Germinal center (tissue), 1 donor: ENCODE results near the gene TFAP2C.

ENCODE experiments used
- DNase-seq: peaks from one replicate; pipeline ENCODE4 v3.0.0; 2012; ENCODE audit warnings: mixed read lengths, low spot score

Gene TFAP2C

DNA sequence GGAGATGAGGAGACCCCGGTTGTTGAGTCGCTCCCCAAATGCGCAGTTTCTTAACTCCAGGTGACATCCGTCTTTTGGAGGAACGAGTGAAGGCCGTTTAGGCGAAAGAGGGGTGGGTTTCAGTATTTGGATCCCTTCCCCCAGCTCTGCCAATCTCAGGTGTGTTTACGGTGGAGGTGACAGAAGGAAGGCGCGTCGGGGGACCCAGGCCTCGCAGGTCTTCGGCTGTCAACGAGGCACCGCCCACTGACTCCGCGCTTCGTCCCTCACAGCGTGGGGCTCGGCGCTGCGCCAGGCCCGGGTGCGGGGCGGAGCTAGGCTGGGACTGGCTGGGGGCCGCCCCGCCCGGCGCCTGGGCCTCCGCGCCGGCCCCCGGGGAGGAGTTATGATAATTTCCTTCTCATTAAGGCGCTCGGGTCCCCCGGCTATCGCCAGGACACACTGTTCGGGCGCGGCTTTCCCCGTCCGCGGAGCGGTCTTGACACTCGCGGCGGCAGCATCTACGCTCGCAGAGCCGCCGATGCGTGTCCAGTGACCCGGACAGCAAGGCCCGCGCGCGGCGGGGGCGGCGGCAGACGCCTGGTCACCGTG, at the start of gene TFAP2C:
Gene TFAP2C (plus strand): TSS at position 434 of the 591 bp plus-strand sequence. CDS start 239 bp downstream, outside the sequence.
- DNase-seq: peak; percentile 75

DNA sequence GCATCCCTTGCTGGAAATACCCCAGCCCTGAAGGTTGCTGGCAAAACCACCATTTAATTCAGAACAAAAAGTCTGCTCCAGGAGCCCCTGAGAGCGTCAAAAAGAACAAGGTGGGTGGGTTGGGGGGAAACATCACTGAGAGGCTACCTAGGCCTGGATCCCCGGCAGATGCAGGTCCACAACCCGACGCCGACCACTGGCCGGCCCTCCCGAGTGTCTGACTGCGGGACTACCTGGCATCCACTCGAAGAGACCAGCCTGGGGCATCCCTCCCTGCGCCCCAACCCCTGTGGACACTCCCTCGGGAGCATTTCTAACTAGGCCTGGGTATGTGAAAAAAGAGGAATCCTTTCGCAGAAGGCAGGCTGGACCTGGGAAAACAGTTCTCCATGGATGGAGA, 48.9 kb upstream of the TFAP2C start:
- DNase-seq: no peak

GRCh38 chr20:56581701-56582100, 47.4 kb upstream of the TFAP2C start:
- no peak for DNase-seq

GRCh38 chr20:56582542-56582941, 46.6 kb upstream of the TFAP2C start:
- DNase-seq: no peak

GRCh38 chr20:56584916-56585315, 44.2 kb upstream of the TFAP2C start:
- no peak for DNase-seq

GRCh38 chr20:56587307-56588041, 41.6 kb upstream of the TFAP2C start:
- no peak for DNase-seq

DNA sequence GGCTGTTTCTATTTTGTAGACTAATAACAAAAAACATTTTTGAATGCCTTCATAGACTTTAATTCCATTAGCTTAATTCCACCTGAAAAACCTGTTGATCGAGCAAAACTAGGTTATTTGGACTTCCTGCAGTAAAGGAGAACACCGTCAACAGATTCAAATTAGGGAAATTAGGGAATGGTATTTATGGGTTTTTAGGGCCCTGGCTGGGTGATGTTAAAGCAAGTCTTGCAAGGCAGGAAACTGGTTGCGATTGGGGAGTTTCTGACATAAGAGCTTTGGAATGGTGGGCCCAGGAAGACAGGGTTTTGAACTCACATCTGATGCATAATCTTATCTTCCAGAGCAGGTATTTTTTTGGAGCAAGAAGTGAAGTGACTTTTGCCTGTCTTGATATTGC, 40.1 kb upstream of the TFAP2C start:
- DNase-seq: no peak

- no peak for DNase-seq
Measured at GRCh38 chr20:56589633-56590032, 39.5 kb upstream of the TFAP2C start.

GRCh38 chr20:56590888-56591287, 38.2 kb upstream of the TFAP2C start:
- DNase-seq: no peak

- no peak for DNase-seq
Measured at GRCh38 chr20:56592211-56592610, 36.9 kb upstream of the TFAP2C start.

DNA sequence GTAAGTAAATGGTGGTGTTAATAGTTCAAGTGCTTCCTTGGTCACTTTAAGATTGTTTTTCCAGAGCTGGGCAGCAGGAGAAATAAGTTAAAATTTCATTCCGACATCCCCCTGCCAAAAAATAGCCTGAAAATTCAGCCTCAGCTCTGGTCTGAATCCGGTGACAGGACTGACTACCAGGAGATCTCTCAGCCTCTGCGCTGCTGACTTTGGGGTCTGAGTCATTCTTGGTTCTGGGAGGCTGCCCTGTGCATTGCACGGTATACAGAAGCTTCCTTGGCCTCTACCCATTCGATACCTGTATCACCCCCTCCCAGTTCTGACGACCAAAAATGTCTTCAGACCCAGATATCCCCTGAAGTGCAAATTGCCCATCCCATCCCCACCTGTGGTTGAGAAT, 36.3 kb upstream of the TFAP2C start:
- no peak for DNase-seq

DNA sequence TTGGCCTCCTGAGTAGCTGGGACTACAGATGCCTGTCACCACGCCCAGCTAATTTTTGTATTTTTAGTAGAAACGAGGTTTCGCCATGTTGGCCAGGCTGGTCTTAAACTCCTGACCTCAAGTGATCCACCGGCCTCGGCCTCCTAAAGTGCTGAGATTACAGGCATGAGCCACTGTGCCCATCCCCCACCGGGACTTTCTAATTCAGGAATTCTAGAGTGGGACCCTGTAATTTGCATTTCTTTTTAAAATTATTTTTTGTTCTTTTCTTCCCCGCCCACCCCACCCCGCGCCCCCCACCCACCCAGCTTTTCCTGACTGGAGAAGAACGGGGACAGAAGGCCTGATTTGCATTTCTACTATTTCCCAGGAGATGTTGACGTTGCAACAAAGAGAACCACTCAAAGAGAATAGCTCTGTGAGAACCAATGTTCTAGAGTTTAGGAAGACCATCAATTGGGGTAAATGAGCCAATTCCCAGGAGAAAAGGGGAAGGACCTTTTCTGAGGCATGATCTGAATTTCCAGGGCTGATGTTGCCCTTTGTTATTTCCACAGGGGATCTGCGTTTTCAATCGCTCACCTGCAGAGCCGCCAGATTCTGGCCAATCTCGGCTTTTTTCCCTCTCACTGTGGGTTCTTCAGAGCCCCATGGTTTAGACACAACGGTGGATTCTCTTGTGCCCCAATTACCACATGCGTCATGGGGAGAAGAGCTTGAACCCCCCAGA, 33.2 kb upstream of the TFAP2C start:
- no peak for DNase-seq

GRCh38 chr20:56601166-56601565, 27.9 kb upstream of the TFAP2C start:
- DNase-seq: no peak

DNA sequence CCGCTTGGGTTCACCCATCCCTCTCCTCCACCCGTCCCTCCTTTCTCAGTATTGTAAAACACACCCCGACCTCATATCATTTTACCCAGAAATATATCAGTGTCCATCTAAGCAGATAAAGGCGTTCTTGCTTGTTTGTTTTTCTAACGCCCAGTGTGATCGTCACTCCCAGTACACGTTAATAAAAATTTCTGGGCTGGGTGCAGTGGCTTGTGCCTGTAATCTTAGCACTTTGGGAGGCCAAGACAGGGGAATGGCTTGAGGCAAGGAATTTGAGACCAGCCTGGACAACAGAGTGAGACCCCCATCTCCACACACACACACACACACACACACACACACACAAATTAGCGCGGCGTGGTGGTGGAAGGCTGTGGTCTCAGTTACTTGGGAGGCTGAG, 24.4 kb upstream of the TFAP2C start:
- no peak for DNase-seq

DNA sequence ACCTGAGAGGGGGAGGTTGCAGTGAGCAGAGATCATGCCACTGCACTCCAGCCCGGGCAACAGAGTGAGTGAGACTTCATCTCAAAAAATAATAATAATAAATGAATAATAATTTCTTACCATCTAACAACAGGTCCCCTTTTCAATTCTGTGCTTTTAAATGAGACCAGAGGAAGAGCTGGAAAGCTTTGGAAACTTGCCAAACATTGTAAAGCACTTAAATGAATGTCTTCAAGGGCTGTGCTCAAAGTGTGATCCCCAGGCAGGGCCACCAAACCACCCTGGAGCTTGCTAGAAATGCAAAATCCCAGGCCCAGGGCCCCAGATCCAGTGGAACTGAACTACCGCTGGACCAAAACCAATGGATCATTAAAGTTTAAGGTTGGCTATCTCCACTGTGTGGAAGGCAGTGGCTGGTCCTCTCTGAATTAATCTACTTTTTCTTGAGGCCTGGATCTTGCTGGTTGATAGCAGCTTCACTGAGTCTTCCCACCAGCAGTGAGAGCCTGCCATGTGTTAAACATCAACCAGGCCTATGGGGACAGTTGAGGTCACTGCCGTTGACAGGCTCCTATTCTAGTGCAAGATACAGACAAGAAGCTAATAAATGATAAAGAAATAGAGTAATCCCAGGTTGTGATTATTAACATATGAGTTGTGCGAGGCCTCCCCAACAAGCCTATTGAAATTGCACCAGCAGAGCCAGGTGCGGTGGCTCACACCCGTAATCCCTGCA, 23.7 kb upstream of the TFAP2C start:
- no peak for DNase-seq

DNA sequence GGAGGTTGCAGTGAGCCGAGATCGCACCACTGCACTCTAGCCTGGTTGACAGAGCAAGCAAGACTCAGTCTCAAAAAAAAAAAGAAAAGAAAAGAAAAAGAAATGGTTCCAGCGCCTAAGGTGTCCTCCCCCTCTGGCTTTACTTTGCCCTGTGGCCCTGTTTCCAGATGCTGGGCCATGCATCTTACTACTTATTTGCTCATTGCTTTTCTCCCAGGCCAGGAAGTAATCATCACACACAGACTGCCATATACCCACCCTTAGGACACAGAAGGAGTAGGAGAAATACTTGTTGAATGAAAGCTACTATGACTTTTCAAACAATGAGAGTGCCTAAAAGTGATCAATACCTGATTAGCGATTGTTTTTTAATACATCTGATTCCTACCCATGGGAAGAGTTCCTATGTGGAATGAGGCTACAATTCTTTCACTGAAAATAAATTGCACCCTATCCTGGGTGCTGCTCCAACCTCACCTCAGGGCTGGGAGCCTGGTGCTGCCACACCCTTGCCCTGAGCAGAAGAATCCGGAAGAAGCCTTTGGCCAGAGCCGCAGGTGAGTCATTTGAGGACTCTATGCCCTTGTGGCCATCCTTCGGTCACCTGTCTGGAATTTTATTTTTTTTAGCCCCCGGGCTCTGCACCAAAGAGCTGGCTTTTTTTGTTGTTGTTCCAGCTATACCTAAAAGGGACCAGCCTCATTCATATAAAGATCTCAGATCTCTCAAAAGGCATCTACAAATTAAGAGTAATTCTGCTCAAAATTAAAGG, 22.7 kb upstream of the TFAP2C start:
- no peak for DNase-seq

DNA sequence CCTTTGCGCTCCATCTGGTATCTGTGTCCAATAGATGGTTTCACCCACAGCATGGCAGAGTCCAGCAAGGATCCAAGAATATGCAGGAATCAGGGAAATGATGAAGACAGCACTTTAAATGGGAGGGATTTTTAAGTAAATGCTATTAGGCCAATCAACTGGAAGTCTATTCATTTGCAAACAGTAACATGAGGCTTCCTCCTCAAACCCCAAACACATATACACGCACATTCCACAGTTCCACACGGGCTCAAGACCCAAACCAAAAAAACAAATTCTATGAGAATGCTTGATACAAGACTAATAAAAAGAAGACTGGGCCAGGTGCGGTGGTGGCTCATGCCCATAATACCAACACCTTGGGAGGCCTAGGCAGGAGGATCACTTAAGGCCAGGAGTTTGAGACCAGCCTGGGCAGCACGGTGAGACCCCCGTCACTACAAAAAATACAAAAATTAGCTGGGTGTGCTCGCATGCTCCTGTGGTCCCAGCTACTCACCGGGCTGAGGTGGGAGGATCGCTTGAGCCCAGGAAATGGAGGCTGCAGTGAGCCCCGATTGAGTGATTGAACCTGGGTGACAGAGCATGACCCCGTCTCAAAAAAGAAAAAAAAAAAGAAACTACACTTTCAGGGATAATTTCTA, 21.9 kb upstream of the TFAP2C start:
- no peak for DNase-seq

- no peak for DNase-seq
Measured at GRCh38 chr20:56608376-56608775, 20.7 kb upstream of the TFAP2C start.

GRCh38 chr20:56609321-56609720, 19.8 kb upstream of the TFAP2C start:
- DNase-seq: no peak

DNA sequence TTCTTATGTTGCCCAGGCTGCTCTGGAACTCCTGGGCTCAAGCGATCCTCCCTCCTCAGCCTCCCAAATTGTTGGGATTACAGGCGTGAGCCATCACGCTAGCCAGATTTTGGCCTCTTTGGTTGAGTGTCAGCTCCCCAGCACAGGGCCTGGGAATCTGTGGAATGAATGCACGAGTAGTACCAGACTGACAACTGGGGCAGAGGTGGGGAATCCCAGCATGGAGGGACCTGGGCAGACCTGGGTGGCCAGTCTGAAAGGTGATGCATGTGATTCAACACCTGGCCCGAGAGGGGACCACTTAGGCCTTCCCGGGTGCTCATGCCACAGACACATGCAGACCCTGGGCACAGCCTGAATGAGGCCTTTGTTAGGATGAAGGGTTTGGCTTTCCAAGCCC, 19.0 kb upstream of the TFAP2C start:
- DNase-seq: no peak

GRCh38 chr20:56614196-56614595, 14.9 kb upstream of the TFAP2C start:
- no peak for DNase-seq
